ENCODE measurements around the gene PDS5A.
"Not testable (repeated sequence)": the region's sequence is repeated elsewhere in the genome, so short reads cannot be mapped to it uniquely, and the experiment has no call there.

The PDS5A gene

GRCh38 chr4:39822662-39823061 lies 155.0 kb downstream of the PDS5A start:
- Histone ChIP-seq H3K27ac (ENCODE audit: low read depth, low read length) (no peak overlapping the region), H3K9ac (ENCODE audit: low read length) (no peak overlapping the region), H3K27me3 (ENCODE audit: control insufficient read depth in 1 of 2, insufficient read depth in 2 of 2, low read length in 2 of 2) (no peaks in the 10 kb centered on the region), H3K4me1 (ENCODE audit: insufficient read depth, low read length) (no peaks in the 10 kb centered on the region), H3K4me3 (ENCODE audit: low read depth in 1 of 2, low read length in 2 of 2) (no peak overlapping the region), H3K36me3 (ENCODE audit: insufficient read depth, low read length) (peaks cover 10% of the 10 kb centered on the region), H3K9me3 (ENCODE audit: low read length) (no peaks in the 10 kb centered on the region)

GRCh38 chr4:39821951-39822350 lies 155.8 kb downstream of the PDS5A start:
- Histone ChIP-seq H3K27me3 (ENCODE audit: control insufficient read depth in 1 of 2, insufficient read depth in 2 of 2, low read length in 2 of 2) (no peaks in the 10 kb centered on the region), H3K9ac (ENCODE audit: low read length) (no peak overlapping the region), H3K9me3 (ENCODE audit: low read length) (no peaks in the 10 kb centered on the region), H3K4me1 (ENCODE audit: insufficient read depth, low read length) (no peaks in the 10 kb centered on the region), H3K27ac (ENCODE audit: low read depth, low read length) (no peak overlapping the region), H3K4me3 (ENCODE audit: low read depth in 1 of 2, low read length in 2 of 2) (no peak overlapping the region), H3K36me3 (ENCODE audit: insufficient read depth, low read length) (peaks cover 9% of the 10 kb centered on the region)

GRCh38 chr4:39820186-39820585 lies 157.5 kb downstream of the PDS5A start:
- peaks cover 6% of the 10 kb centered on the region for H3K36me3 ChIP-seq (ENCODE audit: insufficient read depth, low read length)
- no peak overlapping the region for H3K4me3 ChIP-seq (ENCODE audit: low read depth in 1 of 2, low read length in 2 of 2)
- no peaks in the 10 kb centered on the region for H3K27me3 ChIP-seq (ENCODE audit: control insufficient read depth in 1 of 2, insufficient read depth in 2 of 2, low read length in 2 of 2)
- no peaks in the 10 kb centered on the region for H3K9me3 ChIP-seq (ENCODE audit: low read length)
- no peak overlapping the region for H3K27ac ChIP-seq (ENCODE audit: low read depth, low read length)
- no peak overlapping the region for H3K9ac ChIP-seq (ENCODE audit: low read length)
- no peaks in the 10 kb centered on the region for H3K4me1 ChIP-seq (ENCODE audit: insufficient read depth, low read length)

- Histone ChIP-seq H3K27me3 (ENCODE audit: control insufficient read depth in 1 of 2, insufficient read depth in 2 of 2, low read length in 2 of 2) (no peaks in the 10 kb centered on the region), H3K9ac (ENCODE audit: low read length) (no peak overlapping the region), H3K4me3 (ENCODE audit: low read depth in 1 of 2, low read length in 2 of 2) (no peak overlapping the region), H3K9me3 (ENCODE audit: low read length) (no peaks in the 10 kb centered on the region), H3K27ac (ENCODE audit: low read depth, low read length) (no peak overlapping the region), H3K36me3 (ENCODE audit: insufficient read depth, low read length) (no peaks in the 10 kb centered on the region), H3K4me1 (ENCODE audit: insufficient read depth, low read length) (no peaks in the 10 kb centered on the region)
Measured at GRCh38 chr4:39818646-39819045, 159.1 kb downstream of the PDS5A start.

- Histone ChIP-seq H3K4me3 (ENCODE audit: low read depth in 1 of 2, low read length in 2 of 2) (no peak overlapping the region), H3K9me3 (ENCODE audit: low read length) (no peaks in the 10 kb centered on the region), H3K9ac (ENCODE audit: low read length) (no peak overlapping the region), H3K27ac (ENCODE audit: low read depth, low read length) (no peak overlapping the region), H3K27me3 (ENCODE audit: control insufficient read depth in 1 of 2, insufficient read depth in 2 of 2, low read length in 2 of 2) (no peaks in the 10 kb centered on the region), H3K4me1 (ENCODE audit: insufficient read depth, low read length) (no peaks in the 10 kb centered on the region), H3K36me3 (ENCODE audit: insufficient read depth, low read length) (no peaks in the 10 kb centered on the region)
Measured at GRCh38 chr4:39814403-39815185, 163.1 kb downstream of the PDS5A start.

- not testable (repeated sequence) for H3K4me3 ChIP-seq (ENCODE audit: low read depth in 1 of 2, low read length in 2 of 2)
Measured at GRCh38 chr4:39813761-39814160, 163.9 kb downstream of the PDS5A start.

GRCh38 chr4:39813033-39813432 lies 164.7 kb downstream of the PDS5A start:
- H3K27ac ChIP-seq (ENCODE audit: low read depth, low read length); H3K36me3 ChIP-seq (ENCODE audit: insufficient read depth, low read length); H3K4me1 ChIP-seq (ENCODE audit: insufficient read depth, low read length); H3K9me3 ChIP-seq (ENCODE audit: low read length); H3K27me3 ChIP-seq (ENCODE audit: control insufficient read depth in 1 of 2, insufficient read depth in 2 of 2, low read length in 2 of 2); H3K9ac ChIP-seq (ENCODE audit: low read length); H3K4me3 ChIP-seq (ENCODE audit: low read depth in 1 of 2, low read length in 2 of 2): not testable (repeated sequence)

More at GRCh38 chr4:39813761-39814160, 163.9 kb downstream of the PDS5A start:
- H3K27me3 ChIP-seq (ENCODE audit: control insufficient read depth in 1 of 2, insufficient read depth in 2 of 2, low read length in 2 of 2); H3K4me1 ChIP-seq (ENCODE audit: insufficient read depth, low read length); H3K9me3 ChIP-seq (ENCODE audit: low read length); H3K27ac ChIP-seq (ENCODE audit: low read depth, low read length); H3K36me3 ChIP-seq (ENCODE audit: insufficient read depth, low read length); H3K9ac ChIP-seq (ENCODE audit: low read length): not testable (repeated sequence)

GRCh38 chr4:39812500-39812899 lies 165.2 kb downstream of the PDS5A start:
- H3K9ac ChIP-seq (ENCODE audit: low read length), result no peak overlapping the region
- no peak overlapping the region for H3K4me3 ChIP-seq (ENCODE audit: low read depth in 1 of 2, low read length in 2 of 2)
- no peaks in the 10 kb centered on the region for H3K27me3 ChIP-seq (ENCODE audit: control insufficient read depth in 1 of 2, insufficient read depth in 2 of 2, low read length in 2 of 2)
- H3K9me3 ChIP-seq (ENCODE audit: low read length), result no peaks in the 10 kb centered on the region
- no peaks in the 10 kb centered on the region for H3K4me1 ChIP-seq (ENCODE audit: insufficient read depth, low read length)
- H3K27ac ChIP-seq (ENCODE audit: low read depth, low read length), result no peak overlapping the region
- H3K36me3 ChIP-seq (ENCODE audit: insufficient read depth, low read length), result no peaks in the 10 kb centered on the region

GRCh38 chr4:39808231-39808749 lies 169.4 kb downstream of the PDS5A start:
- Histone ChIP-seq H3K27ac (ENCODE audit: low read depth, low read length) (no peak overlapping the region), H3K9ac (ENCODE audit: low read length) (no peak overlapping the region), H3K4me3 (ENCODE audit: low read depth in 1 of 2, low read length in 2 of 2) (no peak overlapping the region), H3K27me3 (ENCODE audit: control insufficient read depth in 1 of 2, insufficient read depth in 2 of 2, low read length in 2 of 2) (no peaks in the 10 kb centered on the region), H3K4me1 (ENCODE audit: insufficient read depth, low read length) (no peaks in the 10 kb centered on the region), H3K9me3 (ENCODE audit: low read length) (no peaks in the 10 kb centered on the region), H3K36me3 (ENCODE audit: insufficient read depth, low read length) (no peaks in the 10 kb centered on the region)

- Histone ChIP-seq H3K9me3 (ENCODE audit: low read length) (no peaks in the 10 kb centered on the region), H3K4me3 (ENCODE audit: low read depth in 1 of 2, low read length in 2 of 2) (no peak overlapping the region), H3K27ac (ENCODE audit: low read depth, low read length) (no peak overlapping the region), H3K4me1 (ENCODE audit: insufficient read depth, low read length) (no peaks in the 10 kb centered on the region), H3K36me3 (ENCODE audit: insufficient read depth, low read length) (no peaks in the 10 kb centered on the region), H3K9ac (ENCODE audit: low read length) (no peak overlapping the region), H3K27me3 (ENCODE audit: control insufficient read depth in 1 of 2, insufficient read depth in 2 of 2, low read length in 2 of 2) (no peaks in the 10 kb centered on the region)
Measured at GRCh38 chr4:39802005-39802404, 175.7 kb downstream of the PDS5A start.

GRCh38 chr4:39792976-39793375 lies 184.7 kb downstream of the PDS5A start:
- H3K4me1 ChIP-seq (ENCODE audit: insufficient read depth, low read length); H3K27me3 ChIP-seq (ENCODE audit: control insufficient read depth in 1 of 2, insufficient read depth in 2 of 2, low read length in 2 of 2): not testable (repeated sequence)

GRCh38 chr4:39792529-39792928 lies 185.2 kb downstream of the PDS5A start:
- H3K9ac ChIP-seq (ENCODE audit: low read length), result no peak overlapping the region
- H3K9me3 ChIP-seq (ENCODE audit: low read length), result no peaks in the 10 kb centered on the region
- H3K4me3 ChIP-seq (ENCODE audit: low read depth in 1 of 2, low read length in 2 of 2), result no peak overlapping the region
- H3K4me1 ChIP-seq (ENCODE audit: insufficient read depth, low read length), result no peaks in the 10 kb centered on the region
- no peak overlapping the region for H3K27ac ChIP-seq (ENCODE audit: low read depth, low read length)
- H3K27me3 ChIP-seq (ENCODE audit: control insufficient read depth in 1 of 2, insufficient read depth in 2 of 2, low read length in 2 of 2), result no peaks in the 10 kb centered on the region
- no peaks in the 10 kb centered on the region for H3K36me3 ChIP-seq (ENCODE audit: insufficient read depth, low read length)

More at GRCh38 chr4:39792976-39793375, 184.7 kb downstream of the PDS5A start:
- not testable (repeated sequence) for H3K27ac ChIP-seq (ENCODE audit: low read depth, low read length); H3K9me3 ChIP-seq (ENCODE audit: low read length); H3K9ac ChIP-seq (ENCODE audit: low read length); H3K36me3 ChIP-seq (ENCODE audit: insufficient read depth, low read length); H3K4me3 ChIP-seq (ENCODE audit: low read depth in 1 of 2, low read length in 2 of 2)

Measured in muscle layer of colon (tissue), 2 donors.